ENCODE results near the gene MTHFR. TPM values are rescaled to one million over a fixed set of nuclear protein-coding genes. Genes with fewer than 3 reads are reported as not detected.
A peak's percentile ranks its signal among the peaks of the same experiment; 100 is the strongest.

Gene MTHFR
- total and polyA plus RNA-seq, 2 of the 8 experiments (the other 6 are each of a cell fraction or from before 2014, with no cell fraction given): 8.7 to 18.5 TPM

DNA sequence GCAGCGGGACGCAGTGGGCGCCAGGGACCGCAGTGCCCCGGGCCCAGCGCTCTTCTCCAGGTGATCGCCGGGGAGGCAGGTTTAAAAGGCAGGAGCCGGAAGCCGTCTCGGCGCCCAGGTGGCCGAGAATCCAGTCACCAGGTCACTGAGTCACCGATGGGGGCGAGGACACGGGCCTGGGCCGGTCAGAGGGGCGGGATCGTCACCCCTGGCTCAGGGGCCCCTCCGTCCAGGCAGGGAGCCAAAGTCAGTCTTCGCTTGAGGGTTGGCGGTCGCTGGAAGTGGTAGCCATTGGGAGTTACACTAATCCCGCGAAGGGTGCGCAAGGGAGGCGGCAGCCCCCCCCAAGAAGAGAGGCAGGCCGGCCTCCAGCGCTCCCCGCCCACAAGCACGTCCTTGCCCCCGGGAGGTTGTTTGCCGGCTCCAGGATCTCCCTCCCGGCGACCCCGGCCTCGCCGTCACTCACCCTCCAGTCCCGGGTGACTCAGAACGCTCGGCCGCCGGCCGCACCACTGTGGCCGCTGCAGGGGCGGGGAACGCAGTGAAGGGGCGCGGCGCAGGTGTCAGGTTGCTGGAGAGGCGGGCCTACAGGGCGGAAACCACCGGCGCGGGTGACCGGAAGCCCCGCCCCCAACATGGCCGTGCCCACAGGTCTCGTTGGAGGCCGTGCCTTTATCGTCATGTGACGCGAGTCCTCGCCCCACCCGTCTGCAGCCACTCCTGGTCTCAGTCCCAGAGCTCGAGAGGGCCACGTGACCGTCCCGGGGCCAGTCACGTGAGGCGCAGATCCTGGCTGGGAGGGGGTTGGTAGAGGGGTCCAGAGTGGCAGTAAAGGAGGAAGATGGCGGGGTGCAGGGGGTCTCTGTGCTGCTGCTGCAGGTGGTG, at the start of gene MTHFR, which contains the start of gene CLCN6 (continued):
- no peak for TF ChIP-seq CTCF (IDR thresholded peaks at IDR 0.05; ENCODE audit: control extremely low read depth in 1 of 3, insufficient read depth in 1 of 3, low read depth in 1 of 3, low read length in 3 of 3)
- peak; percentile 95 for TF ChIP-seq YY1 (IDR thresholded peaks at IDR 0.05; ENCODE audit: low read depth, low read length)
- no peak for TF ChIP-seq SUZ12 (IDR thresholded peaks at IDR 0.05; ENCODE audit: low read length)
- TF ChIP-seq JUN (IDR thresholded peaks at IDR 0.05; ENCODE audit: low read depth, low read length): no peak
- TF ChIP-seq CREB1 (IDR thresholded peaks at IDR 0.05): peak; percentile 89
- TF ChIP-seq NANOG (IDR thresholded peaks at IDR 0.05; ENCODE audit: insufficient read depth, low read depth, low read length, poor library complexity, severe bottlenecking): peak; percentile 40
- TF ChIP-seq TAF7 (optimal IDR thresholded peaks at IDR 0.05; ENCODE audit: borderline replicate concordance, low read depth, low read length): peak; percentile 48
- TF ChIP-seq POLR2A (IDR thresholded peaks at IDR 0.05; ENCODE audit: control extremely low read depth in 1 of 2, low read depth in 2 of 2, low read length in 2 of 2): peak; percentile 20 to 67
- peak; percentile 66 for TF ChIP-seq PHF8 (conservative IDR thresholded peaks at IDR 0.05; ENCODE audit: low read depth, low read length)
- TF ChIP-seq GABPA (IDR thresholded peaks at IDR 0.05; ENCODE audit: borderline replicate concordance, insufficient read depth, low read length): peak; percentile 50; the same call in 1 of the 2 replicates
- TF ChIP-seq E2F6 (IDR thresholded peaks at IDR 0.05): no peak
- peak; percentile 100 for TF ChIP-seq USF2 (IDR thresholded peaks at IDR 0.05; ENCODE audit: low read length)
- TF ChIP-seq BCL11A (IDR thresholded peaks at IDR 0.05; ENCODE audit: low read depth in 2 of 2, low read length in 2 of 2): no peak
- peak; percentile 86 for TF ChIP-seq TAF1 (IDR thresholded peaks at IDR 0.05; ENCODE audit: low read depth, low read length)
- TF ChIP-seq POU5F1 (IDR thresholded peaks at IDR 0.05; ENCODE audit: low read depth, low read length): no peak
- TF ChIP-seq BACH1 (IDR thresholded peaks at IDR 0.05; ENCODE audit: low read length): peak; percentile 84
- peak in 1 of 2 experiments; percentile 78; a peak in 3 of 4 replicates for TF ChIP-seq HDAC2 (IDR thresholded peaks at IDR 0.05; ENCODE audit: borderline replicate concordance in 1 of 2, low read depth in 2 of 2, low read length in 2 of 2)
- TF ChIP-seq SIX5 (IDR thresholded peaks at IDR 0.05; ENCODE audit: low read depth, low read length): 0 out of 2 replicates have a peak, but pooled peaks have one; percentile 13
- peak; percentile 78; the same call in 1 of the 2 replicates for TF ChIP-seq SP1 (IDR thresholded peaks at IDR 0.05; ENCODE audit: low read depth, low read length)

All from H1 (cell line).